SK-N-SH treated with all-trans-retinoic acid at 6 μM for 48 hours (cell line): ENCODE results near the gene POU6F2.

Experiments
- ARNTL ChIP-seq: fragments of 450-650 bp; formaldehyde crosslinking; IDR thresholded peaks from 2 replicates; pipeline ENCODE4 v1.5.0; 2020; ENCODE audit warnings: low read depth, mild to moderate bottlenecking, moderate library complexity, borderline replicate concordance
- BACH2 ChIP-seq: fragments of 250-450 bp; sonication (Bioruptor Pico); IDR thresholded peaks from 2 replicates; pipeline ENCODE4 v1.9.0; 2021; ENCODE audit warnings: mild to moderate bottlenecking, borderline replicate concordance
- CREB5 ChIP-seq: fragments of 250-450 bp; sonication (Bioruptor Pico); IDR thresholded peaks from 2 replicates; pipeline ENCODE4 v1.5.1; 2020; ENCODE audit warnings: low read depth, mild to moderate bottlenecking, moderate library complexity
- CSRNP3 ChIP-seq: fragments of 250-450 bp; sonication (Bioruptor Pico); IDR thresholded peaks from 2 replicates; pipeline ENCODE4 v1.5.1; 2021; ENCODE audit warnings: mild to moderate bottlenecking, moderate library complexity
- GLIS3 ChIP-seq: fragments of 250-450 bp; sonication (Bioruptor Pico); IDR thresholded peaks from 2 replicates; pipeline ENCODE4 v1.5.0; 2020; ENCODE audit warnings: mild to moderate bottlenecking, moderate library complexity
- ISL1 ChIP-seq: fragments of 250-450 bp; sonication (Bioruptor Pico); IDR thresholded peaks from 2 replicates; pipeline ENCODE4 v2.1.2; 2022; ENCODE audit warnings: mild to moderate bottlenecking, moderate library complexity
- RARB ChIP-seq: fragments of 250-450 bp; sonication (Bioruptor Pico); IDR thresholded peaks from 2 replicates; pipeline ENCODE4 v1.8.0; 2021; ENCODE audit warnings: mild to moderate bottlenecking, moderate library complexity
- TCF4 ChIP-seq: fragments of 250-450 bp; sonication (Bioruptor Pico); IDR thresholded peaks from 2 replicates; pipeline ENCODE4 v1.8.0; 2021; ENCODE audit warnings: mild to moderate bottlenecking, moderate library complexity, borderline replicate concordance
- ZC3H10 ChIP-seq: fragments of 250-450 bp; sonication (Bioruptor Pico); IDR thresholded peaks from 2 replicates; pipeline ENCODE4 v1.5.1; 2021; ENCODE audit warnings: mild to moderate bottlenecking, moderate library complexity
- ZFP3 ChIP-seq: fragments of 250-450 bp; sonication (Bioruptor Pico); IDR thresholded peaks from 2 replicates; pipeline ENCODE4 v1.5.0; 2020; ENCODE audit warnings: mild to moderate bottlenecking, moderate library complexity
- ZNF565 ChIP-seq: fragments of 450-650 bp; formaldehyde crosslinking; conservative IDR thresholded peaks from 2 replicates; pipeline ENCODE4 v1.5.0; 2020; ENCODE audit warnings: low read depth, mild to moderate bottlenecking, moderate library complexity
- TF ChIP-seq, protein P1 (sequence below): fragments of 250-450 bp; sonication (Bioruptor Pico); IDR thresholded peaks from 2 replicates; pipeline ENCODE4 v1.5.0; 2020; ENCODE audit warnings: mild to moderate bottlenecking, moderate library complexity
- TF ChIP-seq, protein P2 (sequence below): fragments of 250-450 bp; sonication (Bioruptor Pico); IDR thresholded peaks from 2 replicates; pipeline ENCODE4 v1.8.0; 2021; ENCODE audit warnings: low read depth, mild to moderate bottlenecking, moderate library complexity, borderline replicate concordance
- TF ChIP-seq, protein P3 (sequence below): fragments of 250-450 bp; sonication (Bioruptor Pico); IDR thresholded peaks from 2 replicates; pipeline ENCODE4 v1.8.0; 2020; ENCODE audit warnings: mild to moderate bottlenecking, moderate library complexity, borderline replicate concordance

GRCh38 chr7:39125846-39126245 is 148.1 kb downstream of the POU6F2 start:
- no peak for TF ChIP-seq BACH2 (CRISPR knock-in tag)
- TF ChIP-seq, protein P1, sequence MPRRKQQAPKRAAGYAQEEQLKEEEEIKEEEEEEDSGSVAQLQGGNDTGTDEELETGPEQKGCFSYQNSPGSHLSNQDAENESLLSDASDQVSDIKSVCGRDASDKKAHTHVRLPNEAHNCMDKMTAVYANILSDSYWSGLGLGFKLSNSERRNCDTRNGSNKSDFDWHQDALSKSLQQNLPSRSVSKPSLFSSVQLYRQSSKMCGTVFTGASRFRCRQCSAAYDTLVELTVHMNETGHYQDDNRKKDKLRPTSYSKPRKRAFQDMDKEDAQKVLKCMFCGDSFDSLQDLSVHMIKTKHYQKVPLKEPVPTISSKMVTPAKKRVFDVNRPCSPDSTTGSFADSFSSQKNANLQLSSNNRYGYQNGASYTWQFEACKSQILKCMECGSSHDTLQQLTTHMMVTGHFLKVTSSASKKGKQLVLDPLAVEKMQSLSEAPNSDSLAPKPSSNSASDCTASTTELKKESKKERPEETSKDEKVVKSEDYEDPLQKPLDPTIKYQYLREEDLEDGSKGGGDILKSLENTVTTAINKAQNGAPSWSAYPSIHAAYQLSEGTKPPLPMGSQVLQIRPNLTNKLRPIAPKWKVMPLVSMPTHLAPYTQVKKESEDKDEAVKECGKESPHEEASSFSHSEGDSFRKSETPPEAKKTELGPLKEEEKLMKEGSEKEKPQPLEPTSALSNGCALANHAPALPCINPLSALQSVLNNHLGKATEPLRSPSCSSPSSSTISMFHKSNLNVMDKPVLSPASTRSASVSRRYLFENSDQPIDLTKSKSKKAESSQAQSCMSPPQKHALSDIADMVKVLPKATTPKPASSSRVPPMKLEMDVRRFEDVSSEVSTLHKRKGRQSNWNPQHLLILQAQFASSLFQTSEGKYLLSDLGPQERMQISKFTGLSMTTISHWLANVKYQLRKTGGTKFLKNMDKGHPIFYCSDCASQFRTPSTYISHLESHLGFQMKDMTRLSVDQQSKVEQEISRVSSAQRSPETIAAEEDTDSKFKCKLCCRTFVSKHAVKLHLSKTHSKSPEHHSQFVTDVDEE: no peak
- TF ChIP-seq, protein P2, sequence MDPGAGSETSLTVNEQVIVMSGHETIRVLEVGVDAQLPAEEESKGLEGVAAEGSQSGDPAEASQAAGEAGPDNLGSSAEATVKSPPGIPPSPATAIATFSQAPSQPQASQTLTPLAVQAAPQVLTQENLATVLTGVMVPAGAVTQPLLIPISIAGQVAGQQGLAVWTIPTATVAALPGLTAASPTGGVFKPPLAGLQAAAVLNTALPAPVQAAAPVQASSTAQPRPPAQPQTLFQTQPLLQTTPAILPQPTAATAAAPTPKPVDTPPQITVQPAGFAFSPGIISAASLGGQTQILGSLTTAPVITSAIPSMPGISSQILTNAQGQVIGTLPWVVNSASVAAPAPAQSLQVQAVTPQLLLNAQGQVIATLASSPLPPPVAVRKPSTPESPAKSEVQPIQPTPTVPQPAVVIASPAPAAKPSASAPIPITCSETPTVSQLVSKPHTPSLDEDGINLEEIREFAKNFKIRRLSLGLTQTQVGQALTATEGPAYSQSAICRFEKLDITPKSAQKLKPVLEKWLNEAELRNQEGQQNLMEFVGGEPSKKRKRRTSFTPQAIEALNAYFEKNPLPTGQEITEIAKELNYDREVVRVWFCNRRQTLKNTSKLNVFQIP (CRISPR knock-in tag): no peak
- no peak for TF ChIP-seq CREB5 (CRISPR knock-in tag)
- no peak for TF ChIP-seq ZFP3 (CRISPR knock-in tag)
- no peak for TF ChIP-seq TCF4 (CRISPR knock-in tag)
- no peak for TF ChIP-seq GLIS3
- no peak for TF ChIP-seq ISL1
- TF ChIP-seq, protein P3, sequence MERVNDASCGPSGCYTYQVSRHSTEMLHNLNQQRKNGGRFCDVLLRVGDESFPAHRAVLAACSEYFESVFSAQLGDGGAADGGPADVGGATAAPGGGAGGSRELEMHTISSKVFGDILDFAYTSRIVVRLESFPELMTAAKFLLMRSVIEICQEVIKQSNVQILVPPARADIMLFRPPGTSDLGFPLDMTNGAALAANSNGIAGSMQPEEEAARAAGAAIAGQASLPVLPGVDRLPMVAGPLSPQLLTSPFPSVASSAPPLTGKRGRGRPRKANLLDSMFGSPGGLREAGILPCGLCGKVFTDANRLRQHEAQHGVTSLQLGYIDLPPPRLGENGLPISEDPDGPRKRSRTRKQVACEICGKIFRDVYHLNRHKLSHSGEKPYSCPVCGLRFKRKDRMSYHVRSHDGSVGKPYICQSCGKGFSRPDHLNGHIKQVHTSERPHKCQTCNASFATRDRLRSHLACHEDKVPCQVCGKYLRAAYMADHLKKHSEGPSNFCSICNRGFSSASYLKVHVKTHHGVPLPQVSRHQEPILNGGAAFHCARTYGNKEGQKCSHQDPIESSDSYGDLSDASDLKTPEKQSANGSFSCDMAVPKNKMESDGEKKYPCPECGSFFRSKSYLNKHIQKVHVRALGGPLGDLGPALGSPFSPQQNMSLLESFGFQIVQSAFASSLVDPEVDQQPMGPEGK (CRISPR knock-in tag): no peak
- TF ChIP-seq RARB (CRISPR knock-in tag): no peak
- no peak for TF ChIP-seq ZC3H10
- TF ChIP-seq CSRNP3 (CRISPR knock-in tag): no peak
- TF ChIP-seq ARNTL (CRISPR knock-in tag): no peak
- TF ChIP-seq ZNF565: no peak
